Liver (tissue), 9 donors: Measurements from ENCODE around the gene PDS5A. TPM values are rescaled to one million over a fixed set of nuclear protein-coding genes. Genes with fewer than 3 reads are reported as not detected.
"Not testable (repeated sequence)": the region's sequence is repeated elsewhere in the genome, so short reads cannot be mapped to it uniquely, and the experiment has no call there.

ENCODE experiments used
- DNase-seq: peaks from one replicate; pipeline ENCODE4 v3.0.0-alpha.2; 2017; ENCODE audit warnings: low spot score
- H3K27ac ChIP-seq, 2 donors: one replicate each; pipeline ENCODE4 v1.7.0; 2013; ENCODE audit warnings: inconsistent platforms in 2 of 2, low read length in 2 of 2, control low read depth in 1 of 2, low read depth in 1 of 2, mild to moderate bottlenecking in 1 of 2
- H3K27me3 ChIP-seq, 4 donors: one replicate each; pipeline versions ENCODE4 v1.6.1 to v1.7.0; 2013; ENCODE audit warnings: low read length in 3 of 4, inconsistent platforms in 1 of 4, mild to moderate bottlenecking in 1 of 4, moderate library complexity in 1 of 4; ENCODE audit not compliant: control insufficient read depth in 4 of 4, insufficient read depth in 4 of 4
- H3K36me3 ChIP-seq, 4 donors: one replicate each; pipeline versions ENCODE4 v1.6.1 to v1.7.0; 2013; ENCODE audit warnings: low read length in 3 of 4, mild to moderate bottlenecking in 3 of 4, low read depth in 1 of 4, moderate library complexity in 1 of 4; ENCODE audit not compliant: control insufficient read depth in 4 of 4, insufficient read depth in 3 of 4
- H3K4me1 ChIP-seq, 4 donors: one replicate each; pipeline versions ENCODE4 v1.6.1 to v1.7.0; 2013; ENCODE audit warnings: low read length in 3 of 4, mild to moderate bottlenecking in 3 of 4, moderate library complexity in 1 of 4; ENCODE audit not compliant: control insufficient read depth in 4 of 4, insufficient read depth in 4 of 4
- H3K4me3 ChIP-seq, 3 donors: one replicate each; pipeline versions ENCODE4 v1.6.1 to v1.7.0; 2013; ENCODE audit warnings: low read length in 3 of 3, control low read depth in 1 of 3, low read depth in 1 of 3, mild to moderate bottlenecking in 1 of 3
- H3K9ac ChIP-seq, 2 donors: one replicate each; pipeline ENCODE4 v1.7.0; 2013; ENCODE audit warnings: low read length in 2 of 2, mild to moderate bottlenecking in 2 of 2, moderate library complexity in 2 of 2, control low read depth in 1 of 2, low read depth in 1 of 2
- H3K9me3 ChIP-seq, 4 donors: one replicate each; pipeline versions ENCODE4 v1.6.1 to v1.7.0; 2013; ENCODE audit warnings: low read length in 3 of 4; ENCODE audit not compliant: control insufficient read depth in 4 of 4
- ATF3 ChIP-seq: IDR thresholded peaks from 2 replicates; pipeline ENCODE4 v1.6.1; 2016; ENCODE audit warnings: antibody characterized with exemption
- EGR1 ChIP-seq, 2 donors: IDR thresholded peaks; 2 replicates each; pipeline ENCODE4 v1.6.1; 2016 to 2018; ENCODE audit warnings: antibody characterized with exemption in 2 of 2, low read depth in 2 of 2
- FOXA1 ChIP-seq: IDR thresholded peaks from 2 replicates; pipeline ENCODE4 v1.6.1; 2016; ENCODE audit warnings: antibody characterized with exemption
- FOXA2 ChIP-seq: IDR thresholded peaks from 2 replicates; pipeline ENCODE4 v1.6.1; 2016; ENCODE audit warnings: antibody characterized with exemption
- GABPA ChIP-seq, 2 donors: IDR thresholded peaks in 1 of 2; conservative IDR thresholded peaks in 1 of 2; 2 replicates each; pipeline ENCODE4 v1.6.1; 2016; ENCODE audit warnings: antibody characterized with exemption in 2 of 2, mild to moderate bottlenecking in 1 of 2, moderate library complexity in 1 of 2
- HNF4A ChIP-seq, 2 donors: conservative IDR thresholded peaks; 2 replicates each; pipeline ENCODE4 v1.6.1; 2016; ENCODE audit warnings: antibody characterized with exemption in 2 of 2, mild to moderate bottlenecking in 2 of 2
- HNF4G ChIP-seq: IDR thresholded peaks from 2 replicates; pipeline ENCODE4 v1.6.1; 2016; ENCODE audit warnings: antibody characterized with exemption
- JUND ChIP-seq, 2 donors: IDR thresholded peaks; 2 replicates each; pipeline ENCODE4 v1.6.1; 2016; ENCODE audit warnings: antibody characterized with exemption in 2 of 2
- NR2F2 ChIP-seq: IDR thresholded peaks from 2 replicates; pipeline ENCODE4 v1.6.1; 2016; ENCODE audit warnings: antibody characterized with exemption
- RAD21 ChIP-seq, 2 donors: IDR thresholded peaks; 2 replicates each; pipeline ENCODE4 v1.6.1; 2016; ENCODE audit warnings: antibody characterized with exemption in 2 of 2, mild to moderate bottlenecking in 2 of 2
- REST ChIP-seq: IDR thresholded peaks from 2 replicates; pipeline ENCODE4 v1.6.1; 2016; ENCODE audit warnings: antibody characterized with exemption, mild to moderate bottlenecking
- RXRA ChIP-seq, 2 donors: IDR thresholded peaks; 2 replicates each; pipeline ENCODE4 v1.6.1; 2017 to 2018; ENCODE audit warnings: antibody characterized with exemption in 2 of 2, mild to moderate bottlenecking in 1 of 2
- SP1 ChIP-seq: IDR thresholded peaks from 2 replicates; pipeline ENCODE4 v1.6.1; 2018; ENCODE audit warnings: antibody characterized with exemption, mild to moderate bottlenecking
- TAF1 ChIP-seq: conservative IDR thresholded peaks from 2 replicates; pipeline ENCODE4 v1.6.1; 2016; ENCODE audit warnings: antibody characterized with exemption, mild to moderate bottlenecking
- YY1 ChIP-seq: IDR thresholded peaks from 2 replicates; pipeline ENCODE4 v1.6.1; 2016; ENCODE audit warnings: antibody characterized with exemption, mild to moderate bottlenecking
- ZBTB33 ChIP-seq: IDR thresholded peaks from 2 replicates; pipeline ENCODE4 v1.6.1; 2016; ENCODE audit warnings: antibody characterized with exemption
- WGBS: extraction: QIAGEN DNeasy Blood & Tissue Kit; methylation state at CpG from one replicate; pipeline ENCODE4 v1.1.7; 2013; 5-methylcytosine and 5-hydroxymethylcytosine counted together
- polyA plus RNA-seq, 2 donors: library from polyadenylated mRNA; stranded (reverse) in 1 of 2; unstranded in 1 of 2; fragments of 200-250 nt in 1 of 2; fragments of >200 nt in 1 of 2; fragmentation: Nextera tagmentation in 1 of 2; extraction: Ambion mirVana in 1 of 2; gene quantifications; one replicate each; pipeline versions ENCODE4 v1.2.1 to v1.2.3, GENCODE V29; 2013 to 2015
- total RNA-seq, 2 donors: library from RNA; depleted of rRNA; stranded (reverse); fragments of >200 nt; gene quantifications; one replicate each; pipeline ENCODE4 v1.2.3, GENCODE V29; 2014
- TF ChIP-seq, protein P1 (sequence below): fragments of 150-350 bp; IDR thresholded peaks from 2 replicates; pipeline ENCODE4 v1.5.1; 2017; ENCODE audit warnings: improper control_type of control experiment, low read depth, low read length; ENCODE audit not compliant: missing input control
- TF ChIP-seq, protein P2 (sequence below): IDR thresholded peaks from 2 replicates; pipeline ENCODE4 v1.6.1; 2016; ENCODE audit warnings: antibody characterized with exemption
- donor health status: healthy.
- donor health status: healthy.
- donor health status: healthy.
- donor health status: healthy.
- donor health status: healthy.

PDS5A gene
- total and polyA plus RNA-seq, 4 donors, result 10.6 to 59.6 (median 25.9) TPM

- no peak overlapping the region for H3K4me3 ChIP-seq
- H3K4me1 ChIP-seq, result peaks cover 0 to 7% (median 0%) of the 10 kb centered on the region in 4 donors
- H3K36me3 ChIP-seq, result peaks cover 13 to 51% (median 24%) of the 10 kb centered on the region in 4 donors
- TF ChIP-seq ZBTB33, result no peak
- peak; percentile 44 for TF ChIP-seq SP1
- no peak for TF ChIP-seq YY1
- TF ChIP-seq REST, result no peak
- no peak for TF ChIP-seq NR2F2
- TF ChIP-seq, protein P1, sequence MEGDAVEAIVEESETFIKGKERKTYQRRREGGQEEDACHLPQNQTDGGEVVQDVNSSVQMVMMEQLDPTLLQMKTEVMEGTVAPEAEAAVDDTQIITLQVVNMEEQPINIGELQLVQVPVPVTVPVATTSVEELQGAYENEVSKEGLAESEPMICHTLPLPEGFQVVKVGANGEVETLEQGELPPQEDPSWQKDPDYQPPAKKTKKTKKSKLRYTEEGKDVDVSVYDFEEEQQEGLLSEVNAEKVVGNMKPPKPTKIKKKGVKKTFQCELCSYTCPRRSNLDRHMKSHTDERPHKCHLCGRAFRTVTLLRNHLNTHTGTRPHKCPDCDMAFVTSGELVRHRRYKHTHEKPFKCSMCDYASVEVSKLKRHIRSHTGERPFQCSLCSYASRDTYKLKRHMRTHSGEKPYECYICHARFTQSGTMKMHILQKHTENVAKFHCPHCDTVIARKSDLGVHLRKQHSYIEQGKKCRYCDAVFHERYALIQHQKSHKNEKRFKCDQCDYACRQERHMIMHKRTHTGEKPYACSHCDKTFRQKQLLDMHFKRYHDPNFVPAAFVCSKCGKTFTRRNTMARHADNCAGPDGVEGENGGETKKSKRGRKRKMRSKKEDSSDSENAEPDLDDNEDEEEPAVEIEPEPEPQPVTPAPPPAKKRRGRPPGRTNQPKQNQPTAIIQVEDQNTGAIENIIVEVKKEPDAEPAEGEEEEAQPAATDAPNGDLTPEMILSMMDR, result no peak
- TF ChIP-seq TAF1, result no peak
- TF ChIP-seq RAD21 (IDR thresholded peaks at IDR 0.05), result no peak
- no peak for TF ChIP-seq GABPA (IDR thresholded peaks at IDR 0.05 in 1 of 2, conservative IDR thresholded peaks at IDR 0.05 in 1 of 2)
- TF ChIP-seq JUND (IDR thresholded peaks at IDR 0.05), result no peak
- no peak for TF ChIP-seq ATF3
- TF ChIP-seq FOXA1, result no peak
- no peak for TF ChIP-seq FOXA2
- TF ChIP-seq HNF4A (conservative IDR thresholded peaks at IDR 0.05), result peak; percentile 27 to 58
- TF ChIP-seq, protein P2, sequence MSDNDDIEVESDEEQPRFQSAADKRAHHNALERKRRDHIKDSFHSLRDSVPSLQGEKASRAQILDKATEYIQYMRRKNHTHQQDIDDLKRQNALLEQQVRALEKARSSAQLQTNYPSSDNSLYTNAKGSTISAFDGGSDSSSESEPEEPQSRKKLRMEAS, result no peak
- TF ChIP-seq RXRA (IDR thresholded peaks at IDR 0.05), result peak in 1 of 2 donors; percentile 34
- TF ChIP-seq HNF4G, result peak; percentile 28
- TF ChIP-seq EGR1 (IDR thresholded peaks at IDR 0.05; ENCODE audit: low read depth in 2 of 2), result no peak
- H3K27me3 ChIP-seq, result no peaks in the 10 kb centered on the region
- H3K27ac ChIP-seq, result no peak overlapping the region
- no peak for DNase-seq
- H3K9me3 ChIP-seq, result no peaks in the 10 kb centered on the region
- WGBS, result 48% methylated on average over 3 of the region's 3 CpGs
- no peak overlapping the region for H3K9ac ChIP-seq
Measured at GRCh38 chr4:39841894-39842293, 135.8 kb downstream of the PDS5A start.

GRCh38 chr4:39840516-39840915 lies 137.2 kb downstream of the PDS5A start:
- H3K4me3 ChIP-seq, H3K9me3 ChIP-seq, H3K27ac ChIP-seq, DNase-seq, H3K27me3 ChIP-seq, H3K9ac ChIP-seq, H3K4me1 ChIP-seq: not testable (repeated sequence)
- WGBS, result 97% methylated on average over 14 of the region's 14 CpGs
- peaks cover 11 to 58% (median 26%) of the 10 kb centered on the region in 4 donors for H3K36me3 ChIP-seq
